ENCODE measurements around the gene TYW1B.
"Not testable (repeated sequence)": the region's sequence is repeated elsewhere in the genome, so short reads cannot be mapped to it uniquely, and the experiment has no call there.

Gene TYW1B

GRCh38 chr7:72780289-72780894 is 47.6 kb downstream of the TYW1B start:
- not testable (repeated sequence) for H3K9me3 ChIP-seq (ENCODE audit: control insufficient read depth, low read length); H3K36me3 ChIP-seq (ENCODE audit: control insufficient read depth, insufficient read depth, low read length); H3K4me1 ChIP-seq (ENCODE audit: control insufficient read depth, insufficient read depth, low read length); H3K9ac ChIP-seq (ENCODE audit: low read length); H3K4me3 ChIP-seq (ENCODE audit: low read length); H3K27me3 ChIP-seq (ENCODE audit: control insufficient read depth, insufficient read depth, low read length)

GRCh38 chr7:72777167-72777566 is 50.8 kb downstream of the TYW1B start:
- not testable (repeated sequence) for H3K4me3 ChIP-seq (ENCODE audit: low read length); H3K36me3 ChIP-seq (ENCODE audit: control insufficient read depth, insufficient read depth, low read length); H3K9me3 ChIP-seq (ENCODE audit: control insufficient read depth, low read length); H3K27me3 ChIP-seq (ENCODE audit: control insufficient read depth, insufficient read depth, low read length); H3K4me1 ChIP-seq (ENCODE audit: control insufficient read depth, insufficient read depth, low read length); H3K9ac ChIP-seq (ENCODE audit: low read length)

- not testable (repeated sequence) for H3K9ac ChIP-seq (ENCODE audit: low read length); H3K36me3 ChIP-seq (ENCODE audit: control insufficient read depth, insufficient read depth, low read length); H3K27me3 ChIP-seq (ENCODE audit: control insufficient read depth, insufficient read depth, low read length); H3K4me1 ChIP-seq (ENCODE audit: control insufficient read depth, insufficient read depth, low read length); H3K9me3 ChIP-seq (ENCODE audit: control insufficient read depth, low read length); H3K4me3 ChIP-seq (ENCODE audit: low read length)
These were observed 55.4 kb downstream of the TYW1B start for GRCh38 chr7:72772627-72773026.

- not testable (repeated sequence) for H3K4me1 ChIP-seq (ENCODE audit: control insufficient read depth, insufficient read depth, low read length); H3K9ac ChIP-seq (ENCODE audit: low read length); H3K4me3 ChIP-seq (ENCODE audit: low read length); H3K27me3 ChIP-seq (ENCODE audit: control insufficient read depth, insufficient read depth, low read length); H3K9me3 ChIP-seq (ENCODE audit: control insufficient read depth, low read length); H3K36me3 ChIP-seq (ENCODE audit: control insufficient read depth, insufficient read depth, low read length)
These were observed 61.0 kb downstream of the TYW1B start for GRCh38 chr7:72766994-72767393.

DNA sequence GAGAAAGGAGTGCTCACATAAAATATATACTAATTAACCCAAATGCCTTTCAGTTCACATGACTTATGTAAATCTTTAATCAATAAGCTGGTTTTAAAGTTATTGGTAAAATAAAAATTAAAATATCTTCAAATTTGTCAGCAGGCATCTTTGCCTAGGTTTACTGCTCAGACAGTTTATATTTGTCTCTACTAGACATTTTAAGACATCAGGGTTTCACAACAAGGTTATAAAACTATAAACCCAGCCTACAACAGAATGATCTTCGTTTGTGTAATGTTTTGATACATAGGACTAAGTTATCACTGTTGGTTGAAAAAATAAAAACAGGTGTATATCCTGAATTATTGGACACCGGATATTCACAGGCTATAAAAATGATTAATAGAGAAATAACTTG is 67.4 kb downstream of the TYW1B start:
- no peaks in the 10 kb centered on the region for H3K27me3 ChIP-seq (ENCODE audit: control insufficient read depth, insufficient read depth, low read length)
- no peak overlapping the region for H3K9ac ChIP-seq (ENCODE audit: low read length)
- H3K4me1 ChIP-seq (ENCODE audit: control insufficient read depth, insufficient read depth, low read length), result no peaks in the 10 kb centered on the region
- no peaks in the 10 kb centered on the region for H3K9me3 ChIP-seq (ENCODE audit: control insufficient read depth, low read length)
- H3K4me3 ChIP-seq (ENCODE audit: low read length), result no peak overlapping the region
- no peaks in the 10 kb centered on the region for H3K36me3 ChIP-seq (ENCODE audit: control insufficient read depth, insufficient read depth, low read length)

GRCh38 chr7:72754312-72754711 is 73.7 kb downstream of the TYW1B start:
- Histone ChIP-seq H3K4me3 (ENCODE audit: low read length) (no peak overlapping the region), H3K27me3 (ENCODE audit: control insufficient read depth, insufficient read depth, low read length) (no peaks in the 10 kb centered on the region), H3K4me1 (ENCODE audit: control insufficient read depth, insufficient read depth, low read length) (no peaks in the 10 kb centered on the region), H3K9ac (ENCODE audit: low read length) (no peak overlapping the region), H3K36me3 (ENCODE audit: control insufficient read depth, insufficient read depth, low read length) (no peaks in the 10 kb centered on the region), H3K9me3 (ENCODE audit: control insufficient read depth, low read length) (no peaks in the 10 kb centered on the region)

DNA sequence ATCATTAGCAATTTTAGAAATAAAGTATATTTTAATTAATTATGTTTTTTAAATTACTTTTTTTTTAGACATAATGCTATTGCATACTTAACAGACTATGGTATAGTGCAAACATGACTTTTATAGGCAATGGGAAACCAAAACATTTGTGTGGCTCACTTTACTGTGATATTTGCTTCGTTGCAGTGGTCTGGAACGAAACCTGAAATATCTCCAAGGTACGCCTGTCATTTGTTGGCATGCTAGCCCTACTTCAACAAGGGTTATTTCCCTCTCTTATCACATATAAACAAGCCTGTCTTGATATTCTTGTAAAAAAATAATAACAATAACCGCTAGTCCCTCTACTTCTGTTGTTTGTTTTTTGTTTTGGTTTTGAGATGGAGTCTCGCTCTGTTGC is 74.2 kb downstream of the TYW1B start:
- no peaks in the 10 kb centered on the region for H3K36me3 ChIP-seq (ENCODE audit: control insufficient read depth, insufficient read depth, low read length)

DNA sequence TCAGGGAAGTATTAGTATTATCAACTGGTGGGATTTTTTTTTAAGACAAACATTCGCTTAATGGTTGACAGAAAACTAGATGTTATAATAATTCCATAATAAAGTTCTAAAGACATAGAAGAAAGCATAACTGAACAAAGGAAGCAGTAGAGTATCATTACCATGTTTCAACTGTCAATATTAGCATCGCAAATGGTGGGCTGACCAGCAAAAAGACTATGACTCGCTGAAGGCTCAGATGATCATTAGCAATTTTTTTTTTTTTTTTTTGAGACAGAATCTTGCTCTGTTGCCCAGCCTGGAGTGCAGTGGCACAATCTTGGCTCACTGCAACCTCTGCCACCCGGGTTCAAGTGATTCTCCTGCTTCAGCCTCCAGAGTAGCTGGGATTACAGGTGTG is 74.8 kb downstream of the TYW1B start:
- not testable (repeated sequence) for H3K9me3 ChIP-seq (ENCODE audit: control insufficient read depth, low read length); H3K4me1 ChIP-seq (ENCODE audit: control insufficient read depth, insufficient read depth, low read length); H3K36me3 ChIP-seq (ENCODE audit: control insufficient read depth, insufficient read depth, low read length); H3K27me3 ChIP-seq (ENCODE audit: control insufficient read depth, insufficient read depth, low read length); H3K9ac ChIP-seq (ENCODE audit: low read length); H3K4me3 ChIP-seq (ENCODE audit: low read length)

More for the DNA sequence above, 74.2 kb downstream of the TYW1B start:
- Histone ChIP-seq H3K9ac (ENCODE audit: low read length) (no peak overlapping the region), H3K4me1 (ENCODE audit: control insufficient read depth, insufficient read depth, low read length) (no peaks in the 10 kb centered on the region), H3K27me3 (ENCODE audit: control insufficient read depth, insufficient read depth, low read length) (no peaks in the 10 kb centered on the region), H3K4me3 (ENCODE audit: low read length) (no peak overlapping the region), H3K9me3 (ENCODE audit: control insufficient read depth, low read length) (no peaks in the 10 kb centered on the region)

- Histone ChIP-seq H3K27me3 (ENCODE audit: control insufficient read depth, insufficient read depth, low read length) (no peaks in the 10 kb centered on the region), H3K9me3 (ENCODE audit: control insufficient read depth, low read length) (no peaks in the 10 kb centered on the region), H3K9ac (ENCODE audit: low read length) (no peak overlapping the region), H3K4me3 (ENCODE audit: low read length) (no peak overlapping the region), H3K4me1 (ENCODE audit: control insufficient read depth, insufficient read depth, low read length) (no peaks in the 10 kb centered on the region), H3K36me3 (ENCODE audit: control insufficient read depth, insufficient read depth, low read length) (no peaks in the 10 kb centered on the region)
These were observed 76.0 kb downstream of the TYW1B start for GRCh38 chr7:72751978-72752377.

- H3K36me3 ChIP-seq (ENCODE audit: control insufficient read depth, insufficient read depth, low read length), result no peaks in the 10 kb centered on the region
- H3K9me3 ChIP-seq (ENCODE audit: control insufficient read depth, low read length), result no peaks in the 10 kb centered on the region
- no peak overlapping the region for H3K9ac ChIP-seq (ENCODE audit: low read length)
These were observed 76.6 kb downstream of the TYW1B start for GRCh38 chr7:72751378-72751777.

GRCh38 chr7:72748649-72749048 is 79.4 kb downstream of the TYW1B start:
- H3K36me3 ChIP-seq (ENCODE audit: control insufficient read depth, insufficient read depth, low read length); H3K27me3 ChIP-seq (ENCODE audit: control insufficient read depth, insufficient read depth, low read length); H3K4me1 ChIP-seq (ENCODE audit: control insufficient read depth, insufficient read depth, low read length); H3K9me3 ChIP-seq (ENCODE audit: control insufficient read depth, low read length); H3K9ac ChIP-seq (ENCODE audit: low read length); H3K4me3 ChIP-seq (ENCODE audit: low read length): not testable (repeated sequence)

More at GRCh38 chr7:72751378-72751777, 76.6 kb downstream of the TYW1B start:
- no peaks in the 10 kb centered on the region for H3K4me1 ChIP-seq (ENCODE audit: control insufficient read depth, insufficient read depth, low read length)
- H3K27me3 ChIP-seq (ENCODE audit: control insufficient read depth, insufficient read depth, low read length), result no peaks in the 10 kb centered on the region
- H3K4me3 ChIP-seq (ENCODE audit: low read length), result no peak overlapping the region

DNA sequence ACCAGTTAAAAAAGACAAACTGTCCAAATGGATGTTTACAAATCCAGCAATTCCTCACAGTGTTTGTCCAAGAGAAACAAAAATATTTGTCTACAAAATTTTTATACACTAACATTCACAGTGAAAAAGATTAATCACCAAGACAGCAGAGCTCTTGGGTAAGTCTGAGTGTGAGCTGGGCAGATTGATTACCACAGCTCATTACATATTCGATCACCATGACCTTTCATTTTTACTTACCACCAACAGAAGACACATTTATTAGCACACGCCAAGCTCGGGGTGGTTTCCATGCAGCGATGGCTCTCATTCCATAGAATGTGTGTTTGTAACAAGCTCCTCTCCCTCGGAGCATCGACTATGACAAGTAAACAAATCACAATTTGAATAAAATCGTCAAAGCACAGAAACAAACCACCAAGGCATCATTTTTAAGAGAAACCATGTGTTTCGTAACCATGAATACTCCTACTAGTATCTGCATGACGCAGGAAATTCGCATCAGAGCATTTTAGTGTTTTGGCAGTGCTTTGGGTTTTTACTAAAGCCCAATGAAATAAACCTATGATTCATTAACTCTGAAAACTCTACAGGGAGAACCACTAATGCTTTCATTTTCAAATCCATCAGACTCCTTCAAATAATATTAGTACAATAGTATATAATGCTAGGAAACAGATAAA is 83.6 kb downstream of the TYW1B start:
- H3K4me3 ChIP-seq (ENCODE audit: low read length); H3K9ac ChIP-seq (ENCODE audit: low read length); H3K27me3 ChIP-seq (ENCODE audit: control insufficient read depth, insufficient read depth, low read length); H3K9me3 ChIP-seq (ENCODE audit: control insufficient read depth, low read length); H3K36me3 ChIP-seq (ENCODE audit: control insufficient read depth, insufficient read depth, low read length); H3K4me1 ChIP-seq (ENCODE audit: control insufficient read depth, insufficient read depth, low read length): not testable (repeated sequence)

- not testable (repeated sequence) for H3K36me3 ChIP-seq (ENCODE audit: control insufficient read depth, insufficient read depth, low read length); H3K9me3 ChIP-seq (ENCODE audit: control insufficient read depth, low read length); H3K4me1 ChIP-seq (ENCODE audit: control insufficient read depth, insufficient read depth, low read length); H3K27me3 ChIP-seq (ENCODE audit: control insufficient read depth, insufficient read depth, low read length); H3K4me3 ChIP-seq (ENCODE audit: low read length); H3K9ac ChIP-seq (ENCODE audit: low read length)
These were observed 84.2 kb downstream of the TYW1B start for GRCh38 chr7:72743801-72744200.

Measured in mucosa of stomach (tissue), 1 donor.